HG03095 (cell line): ENCODE measurements around the gene ANGPTL1.

Experiments
- ATAC-seq: cut with Tn5 transposase; IDR thresholded peaks from one replicate; pipeline ENCODE4 v1.9.1; 2021; ENCODE audit warnings: moderate library complexity; ENCODE audit not compliant: unreplicated experiment

ANGPTL1 gene

GRCh38 chr1:178870944-178871343, at the start of gene ANGPTL1:
Gene ANGPTL1 (minus strand): TSS chr1:178871077. CDS start chr1:178865776, 5,301 bp downstream.
- no peak for ATAC-seq

- no peak for ATAC-seq
These were observed 48.7 kb upstream of the ANGPTL1 start for GRCh38 chr1:178919581-178919980.

- ATAC-seq, result no peak
These were observed 48.1 kb upstream of the ANGPTL1 start for GRCh38 chr1:178918955-178919354.

GRCh38 chr1:178918308-178918707, 47.4 kb upstream of the ANGPTL1 start:
- no peak for ATAC-seq

GRCh38 chr1:178916448-178917174, 45.7 kb upstream of the ANGPTL1 start:
- no peak for ATAC-seq

- no peak for ATAC-seq
These were observed 41.7 kb upstream of the ANGPTL1 start for GRCh38 chr1:178912597-178912996.

- ATAC-seq, result no peak
These were observed 39.1 kb upstream of the ANGPTL1 start for GRCh38 chr1:178910023-178910422.

GRCh38 chr1:178908358-178908757, 37.5 kb upstream of the ANGPTL1 start:
- no peak for ATAC-seq

GRCh38 chr1:178901482-178902125, 30.7 kb upstream of the ANGPTL1 start:
- no peak for ATAC-seq

GRCh38 chr1:178899402-178899801, 28.5 kb upstream of the ANGPTL1 start:
- no peak for ATAC-seq

- no peak for ATAC-seq
These were observed 27.5 kb upstream of the ANGPTL1 start for GRCh38 chr1:178898401-178898800.

- ATAC-seq, result no peak
These were observed 25.1 kb upstream of the ANGPTL1 start for GRCh38 chr1:178895928-178896327.

GRCh38 chr1:178886551-178886950, 15.7 kb upstream of the ANGPTL1 start:
- no peak for ATAC-seq

GRCh38 chr1:178885869-178886268, 15.0 kb upstream of the ANGPTL1 start:
- no peak for ATAC-seq

GRCh38 chr1:178881950-178882349, 11.1 kb upstream of the ANGPTL1 start:
- no peak for ATAC-seq

- ATAC-seq, result no peak
These were observed 7.0 kb upstream of the ANGPTL1 start for GRCh38 chr1:178877896-178878295.

- ATAC-seq, result no peak
These were observed 5.1 kb upstream of the ANGPTL1 start for GRCh38 chr1:178875936-178876335.

- ATAC-seq, result no peak
These were observed 4.1 kb upstream of the ANGPTL1 start for GRCh38 chr1:178874966-178875365.

- ATAC-seq, result no peak
These were observed 859 bp upstream of the ANGPTL1 start for GRCh38 chr1:178871551-178872320.

- no peak for ATAC-seq
These were observed 656 bp downstream of the ANGPTL1 start for GRCh38 chr1:178870221-178870620.

- ATAC-seq, result no peak
These were observed 1.7 kb downstream of the ANGPTL1 start for GRCh38 chr1:178869119-178869697.
